NOMO-1 treated with dmso at 0.1 percent for 144 hours (cell line): ENCODE results near the gene P3H4.

Experiments used
- DNase-seq: peaks from one replicate; lab custom pipeline; 2025; ENCODE audit not compliant: unreplicated experiment; lab: John Stamatoyannopoulos, UW

The P3H4 gene

GRCh38 chr17:41772586-41773189 is 39.1 kb downstream of the P3H4 start:
- no peak for DNase-seq

DNA sequence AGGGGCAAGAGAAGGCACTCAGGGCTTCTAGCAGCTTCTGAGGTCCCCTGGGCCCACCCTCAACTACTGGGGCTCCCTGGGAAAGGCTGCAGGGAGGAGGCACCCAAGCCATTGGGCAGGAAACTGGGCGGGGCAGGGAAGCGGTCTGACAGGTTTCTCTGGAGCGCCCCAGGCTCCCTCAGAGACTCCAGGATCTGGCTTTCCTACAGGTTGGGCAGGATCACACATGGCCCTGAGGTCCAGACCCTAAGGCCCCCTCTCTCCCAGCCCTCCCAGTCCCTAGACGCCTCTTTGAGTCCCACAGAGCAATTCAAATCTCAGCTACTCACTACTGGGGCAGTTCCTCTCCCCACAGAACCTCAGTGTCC is 39.5 kb downstream of the P3H4 start:
- no peak for DNase-seq

- no peak for DNase-seq
Observed at GRCh38 chr17:41771389-41772206, 40.2 kb downstream of the P3H4 start.

- DNase-seq = no peak
Observed at GRCh38 chr17:41769985-41770384, 41.8 kb downstream of the P3H4 start.

GRCh38 chr17:41769346-41769862 is 42.3 kb downstream of the P3H4 start:
- no peak for DNase-seq

DNA sequence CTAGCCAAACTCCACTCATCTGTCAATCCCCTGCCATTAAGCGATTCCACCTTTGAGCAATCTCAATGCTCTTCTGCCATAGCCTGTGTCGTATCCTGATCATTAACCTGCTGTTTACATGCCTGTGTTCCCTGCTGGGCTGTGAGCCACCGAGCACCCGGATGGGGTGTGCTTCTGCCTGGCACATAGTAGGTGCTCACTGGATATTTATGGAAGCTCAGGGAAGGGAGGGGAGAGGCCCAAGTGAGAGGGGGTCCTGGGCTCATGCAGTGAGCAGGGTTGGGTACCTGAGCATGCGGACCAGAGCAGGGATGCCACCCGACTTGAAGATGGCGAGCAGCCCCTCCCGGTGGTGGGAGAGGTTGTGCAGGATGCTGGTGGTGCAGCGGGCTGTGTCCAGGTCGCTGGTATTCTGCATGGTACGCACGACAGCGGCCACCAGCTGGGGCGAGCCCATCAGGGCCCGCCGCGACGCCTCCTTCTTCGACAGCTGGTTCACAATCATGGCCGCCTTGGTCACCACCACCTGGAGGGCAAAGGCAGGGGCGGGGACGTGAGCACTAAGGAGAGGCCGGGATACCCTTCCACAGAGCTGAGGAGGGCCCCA is 43.0 kb downstream of the P3H4 start:
- DNase-seq = no peak

- DNase-seq = no peak
Observed at GRCh38 chr17:41767324-41768042, 44.3 kb downstream of the P3H4 start.

DNA sequence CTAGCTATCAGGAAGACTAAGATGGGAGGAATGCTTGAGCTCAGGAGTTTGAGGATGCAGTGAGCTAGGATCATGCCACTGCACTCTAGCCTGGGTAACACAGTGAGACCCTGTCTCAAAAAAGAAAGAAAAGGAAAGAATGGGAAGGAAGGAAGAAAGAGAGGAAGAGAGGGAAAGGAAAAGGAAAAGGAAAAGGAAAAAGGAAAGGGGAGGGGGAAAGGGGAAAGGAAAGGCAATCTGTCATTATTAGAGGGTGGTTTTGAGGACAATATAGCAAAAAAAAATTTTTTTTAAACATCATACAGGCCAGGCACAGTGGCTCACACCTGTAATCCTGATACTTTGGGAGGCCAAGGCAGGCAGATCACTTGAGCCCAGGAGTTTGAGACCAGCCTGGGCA is 45.6 kb downstream of the P3H4 start:
- DNase-seq = no peak

DNA sequence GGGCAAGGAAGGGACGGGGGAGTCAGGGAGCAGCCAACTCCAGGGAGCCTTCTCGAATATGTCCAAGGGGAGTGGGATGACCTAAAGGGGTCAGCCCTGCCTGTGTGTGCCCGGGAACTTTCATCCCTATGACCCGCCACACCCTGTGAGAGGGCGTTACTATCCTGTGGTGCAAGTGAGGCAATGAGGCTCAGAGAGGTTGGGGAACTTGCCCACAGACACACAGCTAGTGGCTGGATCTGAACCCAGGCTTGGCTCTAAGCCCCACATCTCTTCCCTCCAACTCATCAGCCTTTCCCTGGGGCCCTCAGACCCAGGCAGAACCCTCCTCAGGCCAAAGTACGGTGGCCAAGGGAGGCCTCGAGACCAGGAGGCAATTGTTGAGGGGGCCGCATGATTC is 48.4 kb downstream of the P3H4 start:
- DNase-seq = no peak

DNA sequence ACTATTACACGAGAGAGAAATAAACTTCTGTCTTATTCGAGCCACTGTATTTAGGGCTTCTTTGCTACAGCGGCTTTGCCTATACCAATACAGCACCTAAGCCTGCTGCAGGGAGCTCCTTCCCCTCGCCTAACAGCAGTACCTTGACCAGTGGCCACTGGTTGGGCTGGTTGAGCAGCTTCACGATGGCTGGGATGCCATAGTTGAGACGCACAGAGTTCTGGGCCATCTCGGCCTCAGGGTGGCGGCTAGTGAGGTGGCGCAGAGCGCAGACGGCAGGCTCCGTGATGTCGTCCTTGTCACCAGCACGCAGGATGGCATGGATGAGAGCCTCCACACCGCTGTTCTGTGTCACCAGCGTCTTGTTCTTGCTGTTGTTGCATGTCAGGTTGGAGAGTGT is 48.9 kb downstream of the P3H4 start:
- no peak for DNase-seq

GRCh38 chr17:41762391-41762790 is 49.4 kb downstream of the P3H4 start:
- DNase-seq = no peak

GRCh38 chr17:41760878-41761277 is 50.9 kb downstream of the P3H4 start:
- DNase-seq = no peak

DNA sequence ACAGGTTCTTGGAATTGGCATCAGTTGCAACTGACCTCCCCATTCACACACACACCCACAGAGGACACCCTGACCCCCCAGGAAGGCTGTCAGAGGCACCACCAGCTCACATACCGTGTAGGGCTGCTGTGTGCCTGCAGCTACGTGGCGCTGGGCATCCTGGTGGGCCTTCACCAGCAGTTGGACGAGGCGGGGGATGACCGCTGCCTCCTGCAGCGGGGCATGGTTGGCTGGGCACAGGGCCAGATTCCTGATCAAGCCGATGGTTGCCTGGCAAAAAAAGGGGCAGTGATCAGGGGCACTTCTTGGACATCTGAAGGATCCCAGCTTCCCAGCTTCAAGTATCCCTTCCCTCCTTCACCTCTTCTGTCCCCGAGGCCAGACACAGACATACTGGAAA is 53.1 kb downstream of the P3H4 start:
- no peak for DNase-seq

DNA sequence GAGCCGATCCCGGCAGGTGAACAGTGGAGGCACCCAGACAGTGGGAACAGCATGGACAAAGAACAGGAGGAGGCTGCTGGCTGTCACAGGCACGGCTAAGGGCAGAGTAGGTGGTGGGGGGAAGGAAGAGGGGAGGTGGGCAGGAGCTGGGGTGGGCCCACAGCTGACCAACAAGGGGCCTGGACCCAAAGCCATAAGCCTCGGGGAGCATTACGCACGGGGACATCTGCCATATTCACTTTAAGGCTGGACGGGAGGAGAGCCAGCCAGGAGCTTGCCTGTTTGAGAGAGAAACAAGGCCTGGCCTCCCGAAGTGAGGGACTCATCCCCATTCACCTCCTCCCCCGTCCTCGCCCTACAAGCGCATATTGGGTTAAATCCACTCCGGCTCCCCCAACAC is 57.7 kb downstream of the P3H4 start:
- no peak for DNase-seq
